ENCODE data around the gene SPOUT1. TPM values are rescaled to one million over a fixed set of nuclear protein-coding genes. Genes with fewer than 3 reads are reported as not detected.

The SPOUT1 gene
- total and polyA plus RNA-seq, 2 of the 13 experiments (the other 11 are each of a cell fraction or from before 2014, with no cell fraction given): 39.0 to 45.8 TPM

DNA sequence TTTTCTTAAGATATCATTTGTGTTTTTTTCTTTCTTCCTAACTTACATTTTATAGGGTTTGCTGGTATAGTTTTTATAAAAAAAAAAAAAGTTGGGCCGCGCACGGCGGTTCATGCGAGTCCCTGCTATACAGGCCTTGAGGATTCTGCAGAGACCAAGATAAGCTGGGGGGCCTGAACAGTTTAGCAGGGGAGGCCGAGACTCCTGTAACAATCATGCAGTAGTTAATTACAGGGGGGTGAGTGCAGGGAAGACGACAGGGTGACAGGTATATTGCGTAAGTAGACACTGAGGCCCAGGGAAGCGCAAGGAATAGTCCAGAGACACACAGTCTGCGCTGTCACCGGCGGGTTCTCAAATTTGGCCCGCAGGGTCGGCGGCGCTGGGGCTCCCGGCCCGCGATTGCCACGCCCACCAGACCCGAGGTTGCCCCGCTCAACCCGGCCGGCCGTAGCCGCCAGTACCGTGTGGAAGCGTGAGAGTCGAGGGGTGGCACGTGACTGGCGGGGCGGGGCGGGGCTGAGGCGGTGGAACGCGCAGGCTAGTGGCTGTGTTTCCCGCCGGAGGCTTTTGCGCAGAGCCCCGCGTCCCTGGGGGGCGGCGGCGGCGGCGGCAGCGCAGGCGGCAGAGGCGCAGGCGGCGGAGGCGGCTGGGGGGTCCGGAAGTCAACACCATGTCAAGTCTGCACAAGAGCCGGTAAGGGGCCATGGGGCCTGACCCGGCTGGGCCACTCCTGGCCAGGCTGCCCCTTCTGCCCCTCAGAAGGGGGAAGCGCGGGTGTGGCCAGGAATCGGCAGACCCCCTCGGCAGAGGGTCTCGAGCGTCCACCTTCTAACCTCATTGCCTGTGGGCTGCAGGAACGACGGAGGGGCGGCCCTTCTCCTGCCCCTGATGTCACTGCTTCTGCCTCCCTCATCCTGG is 42.7 kb downstream of the SPOUT1 start, which contains the start of gene TBC1D13 (continued):
- TF ChIP-seq ZNF180 (CRISPR knock-in tag; IDR thresholded peaks at IDR 0.05; ENCODE audit: borderline replicate concordance, low read depth): no peak; the same call in 1 of the 2 replicates
- TF ChIP-seq HNRNPH1 (optimal IDR thresholded peaks at IDR 0.05; ENCODE audit: low read depth, low read length): no peak
- peak; percentile 99 for TF ChIP-seq ZNF556 (CRISPR knock-in tag; IDR thresholded peaks at IDR 0.05; ENCODE audit: borderline replicate concordance)
- peak; percentile 70 for TF ChIP-seq RARA (CRISPR knock-in tag; IDR thresholded peaks at IDR 0.05)
- no peak for TF ChIP-seq MTA3 (CRISPR knock-in tag; IDR thresholded peaks at IDR 0.05)
- no peak for TF ChIP-seq ZSCAN22 (CRISPR knock-in tag; IDR thresholded peaks at IDR 0.05)
- no peak for TF ChIP-seq FOXM1 (CRISPR knock-in tag; IDR thresholded peaks at IDR 0.05)
- TF ChIP-seq, protein P1, sequence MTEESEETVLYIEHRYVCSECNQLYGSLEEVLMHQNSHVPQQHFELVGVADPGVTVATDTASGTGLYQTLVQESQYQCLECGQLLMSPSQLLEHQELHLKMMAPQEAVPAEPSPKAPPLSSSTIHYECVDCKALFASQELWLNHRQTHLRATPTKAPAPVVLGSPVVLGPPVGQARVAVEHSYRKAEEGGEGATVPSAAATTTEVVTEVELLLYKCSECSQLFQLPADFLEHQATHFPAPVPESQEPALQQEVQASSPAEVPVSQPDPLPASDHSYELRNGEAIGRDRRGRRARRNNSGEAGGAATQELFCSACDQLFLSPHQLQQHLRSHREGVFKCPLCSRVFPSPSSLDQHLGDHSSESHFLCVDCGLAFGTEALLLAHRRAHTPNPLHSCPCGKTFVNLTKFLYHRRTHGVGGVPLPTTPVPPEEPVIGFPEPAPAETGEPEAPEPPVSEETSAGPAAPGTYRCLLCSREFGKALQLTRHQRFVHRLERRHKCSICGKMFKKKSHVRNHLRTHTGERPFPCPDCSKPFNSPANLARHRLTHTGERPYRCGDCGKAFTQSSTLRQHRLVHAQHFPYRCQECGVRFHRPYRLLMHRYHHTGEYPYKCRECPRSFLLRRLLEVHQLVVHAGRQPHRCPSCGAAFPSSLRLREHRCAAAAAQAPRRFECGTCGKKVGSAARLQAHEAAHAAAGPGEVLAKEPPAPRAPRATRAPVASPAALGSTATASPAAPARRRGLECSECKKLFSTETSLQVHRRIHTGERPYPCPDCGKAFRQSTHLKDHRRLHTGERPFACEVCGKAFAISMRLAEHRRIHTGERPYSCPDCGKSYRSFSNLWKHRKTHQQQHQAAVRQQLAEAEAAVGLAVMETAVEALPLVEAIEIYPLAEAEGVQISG (CRISPR knock-in tag; IDR thresholded peaks at IDR 0.05): peak; percentile 94
- no peak for TF ChIP-seq ARID2 (CRISPR knock-in tag; IDR thresholded peaks at IDR 0.05; ENCODE audit: borderline replicate concordance)
- TF ChIP-seq POLR2A (IDR thresholded peaks at IDR 0.05; ENCODE audit: insufficient read depth in 1 of 2, low read depth in 2 of 2, low read length in 2 of 2): peak in 1 of 2 experiments; percentile 74; a peak in 2 of 4 replicates
- TF ChIP-seq ZNF777 (CRISPR knock-in tag; IDR thresholded peaks at IDR 0.05): peak; percentile 78
- peak; percentile 96; the same call in 1 of the 2 replicates for TF ChIP-seq ZNF879 (CRISPR knock-in tag; IDR thresholded peaks at IDR 0.05)
- peak; percentile 72; the same call in 1 of the 2 replicates for TF ChIP-seq ZNF256 (CRISPR knock-in tag; conservative IDR thresholded peaks at IDR 0.05)
- TF ChIP-seq, protein P2, sequence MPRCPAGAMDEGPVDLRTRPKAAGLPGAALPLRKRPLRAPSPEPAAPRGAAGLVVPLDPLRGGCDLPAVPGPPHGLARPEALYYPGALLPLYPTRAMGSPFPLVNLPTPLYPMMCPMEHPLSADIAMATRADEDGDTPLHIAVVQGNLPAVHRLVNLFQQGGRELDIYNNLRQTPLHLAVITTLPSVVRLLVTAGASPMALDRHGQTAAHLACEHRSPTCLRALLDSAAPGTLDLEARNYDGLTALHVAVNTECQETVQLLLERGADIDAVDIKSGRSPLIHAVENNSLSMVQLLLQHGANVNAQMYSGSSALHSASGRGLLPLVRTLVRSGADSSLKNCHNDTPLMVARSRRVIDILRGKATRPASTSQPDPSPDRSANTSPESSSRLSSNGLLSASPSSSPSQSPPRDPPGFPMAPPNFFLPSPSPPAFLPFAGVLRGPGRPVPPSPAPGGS (CRISPR knock-in tag; IDR thresholded peaks at IDR 0.05): peak; percentile 98
- peak; percentile 64 for TF ChIP-seq FOSL2 (CRISPR knock-in tag; IDR thresholded peaks at IDR 0.05)
- peak; percentile 95 for TF ChIP-seq ZNF891 (CRISPR knock-in tag; IDR thresholded peaks at IDR 0.05)
- TF ChIP-seq, protein P3, sequence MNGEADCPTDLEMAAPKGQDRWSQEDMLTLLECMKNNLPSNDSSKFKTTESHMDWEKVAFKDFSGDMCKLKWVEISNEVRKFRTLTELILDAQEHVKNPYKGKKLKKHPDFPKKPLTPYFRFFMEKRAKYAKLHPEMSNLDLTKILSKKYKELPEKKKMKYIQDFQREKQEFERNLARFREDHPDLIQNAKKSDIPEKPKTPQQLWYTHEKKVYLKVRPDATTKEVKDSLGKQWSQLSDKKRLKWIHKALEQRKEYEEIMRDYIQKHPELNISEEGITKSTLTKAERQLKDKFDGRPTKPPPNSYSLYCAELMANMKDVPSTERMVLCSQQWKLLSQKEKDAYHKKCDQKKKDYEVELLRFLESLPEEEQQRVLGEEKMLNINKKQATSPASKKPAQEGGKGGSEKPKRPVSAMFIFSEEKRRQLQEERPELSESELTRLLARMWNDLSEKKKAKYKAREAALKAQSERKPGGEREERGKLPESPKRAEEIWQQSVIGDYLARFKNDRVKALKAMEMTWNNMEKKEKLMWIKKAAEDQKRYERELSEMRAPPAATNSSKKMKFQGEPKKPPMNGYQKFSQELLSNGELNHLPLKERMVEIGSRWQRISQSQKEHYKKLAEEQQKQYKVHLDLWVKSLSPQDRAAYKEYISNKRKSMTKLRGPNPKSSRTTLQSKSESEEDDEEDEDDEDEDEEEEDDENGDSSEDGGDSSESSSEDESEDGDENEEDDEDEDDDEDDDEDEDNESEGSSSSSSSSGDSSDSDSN (CRISPR knock-in tag; IDR thresholded peaks at IDR 0.05): peak; percentile 90
- TF ChIP-seq ZNF720 (CRISPR knock-in tag; IDR thresholded peaks at IDR 0.05): no peak
- no peak for TF ChIP-seq POLR2AphosphoS2 (IDR thresholded peaks at IDR 0.05; ENCODE audit: low read depth, low read length)
- TF ChIP-seq SUZ12 (IDR thresholded peaks at IDR 0.05; ENCODE audit: low read depth, low read length): no peak
- TF ChIP-seq ERF (CRISPR knock-in tag; IDR thresholded peaks at IDR 0.05): peak; percentile 93
- TF ChIP-seq, protein P4, sequence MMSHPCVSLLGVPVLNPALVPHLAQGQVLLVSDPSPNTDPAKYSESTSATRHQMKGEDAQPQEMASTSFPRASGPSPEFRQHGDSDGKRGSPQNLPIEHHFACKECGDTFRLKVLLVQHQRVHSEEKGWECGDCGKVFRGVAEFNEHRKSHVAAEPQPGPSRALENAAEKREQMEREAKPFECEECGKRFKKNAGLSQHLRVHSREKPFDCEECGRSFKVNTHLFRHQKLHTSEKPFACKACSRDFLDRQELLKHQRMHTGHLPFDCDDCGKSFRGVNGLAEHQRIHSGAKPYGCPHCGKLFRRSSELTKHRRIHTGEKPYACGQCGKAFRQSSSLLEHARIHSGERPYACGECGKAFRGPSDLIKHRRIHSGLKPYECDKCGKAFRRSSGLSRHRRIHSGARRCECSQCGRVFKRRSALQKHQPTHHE (CRISPR knock-in tag; IDR thresholded peaks at IDR 0.05; ENCODE audit: borderline replicate concordance): 0 out of 2 replicates have a peak, but pooled peaks have one; percentile 44
